GM12864 (cell line): ENCODE data around the gene SMIM12.

ENCODE experiments used
- DNase-seq: peaks from one replicate; pipeline ENCODE4 v3.0.0-alpha.2; 2011; ENCODE audit warnings: low read depth
- H3K4me3 ChIP-seq: 2 replicates; pipeline ENCODE4 v1.5.1; 2011; ENCODE audit warnings: mild to moderate bottlenecking, low read depth, low read length, control low read depth
- TF ChIP-seq, protein P1 (sequence below): IDR thresholded peaks from 2 replicates; pipeline ENCODE4 v1.5.1; 2011; ENCODE audit warnings: low read depth, mild to moderate bottlenecking, moderate library complexity, low read length, control low read depth, inconsistent platforms; ENCODE audit errors: missing control alignments

The SMIM12 gene

GRCh38 chr1:34867415-34867814 lies 7.9 kb upstream of the SMIM12 start:
- DNase-seq = no peak
- H3K4me3 ChIP-seq = no peak overlapping the region

GRCh38 chr1:34866762-34867109 lies 7.2 kb upstream of the SMIM12 start:
- peak overlapping the region; percentile 64 for H3K4me3 ChIP-seq
- TF ChIP-seq, protein P1, sequence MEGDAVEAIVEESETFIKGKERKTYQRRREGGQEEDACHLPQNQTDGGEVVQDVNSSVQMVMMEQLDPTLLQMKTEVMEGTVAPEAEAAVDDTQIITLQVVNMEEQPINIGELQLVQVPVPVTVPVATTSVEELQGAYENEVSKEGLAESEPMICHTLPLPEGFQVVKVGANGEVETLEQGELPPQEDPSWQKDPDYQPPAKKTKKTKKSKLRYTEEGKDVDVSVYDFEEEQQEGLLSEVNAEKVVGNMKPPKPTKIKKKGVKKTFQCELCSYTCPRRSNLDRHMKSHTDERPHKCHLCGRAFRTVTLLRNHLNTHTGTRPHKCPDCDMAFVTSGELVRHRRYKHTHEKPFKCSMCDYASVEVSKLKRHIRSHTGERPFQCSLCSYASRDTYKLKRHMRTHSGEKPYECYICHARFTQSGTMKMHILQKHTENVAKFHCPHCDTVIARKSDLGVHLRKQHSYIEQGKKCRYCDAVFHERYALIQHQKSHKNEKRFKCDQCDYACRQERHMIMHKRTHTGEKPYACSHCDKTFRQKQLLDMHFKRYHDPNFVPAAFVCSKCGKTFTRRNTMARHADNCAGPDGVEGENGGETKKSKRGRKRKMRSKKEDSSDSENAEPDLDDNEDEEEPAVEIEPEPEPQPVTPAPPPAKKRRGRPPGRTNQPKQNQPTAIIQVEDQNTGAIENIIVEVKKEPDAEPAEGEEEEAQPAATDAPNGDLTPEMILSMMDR = no peak
- DNase-seq = no peak

More at GRCh38 chr1:34867415-34867814, 7.9 kb upstream of the SMIM12 start:
- TF ChIP-seq, protein P1 = no peak

DNA sequence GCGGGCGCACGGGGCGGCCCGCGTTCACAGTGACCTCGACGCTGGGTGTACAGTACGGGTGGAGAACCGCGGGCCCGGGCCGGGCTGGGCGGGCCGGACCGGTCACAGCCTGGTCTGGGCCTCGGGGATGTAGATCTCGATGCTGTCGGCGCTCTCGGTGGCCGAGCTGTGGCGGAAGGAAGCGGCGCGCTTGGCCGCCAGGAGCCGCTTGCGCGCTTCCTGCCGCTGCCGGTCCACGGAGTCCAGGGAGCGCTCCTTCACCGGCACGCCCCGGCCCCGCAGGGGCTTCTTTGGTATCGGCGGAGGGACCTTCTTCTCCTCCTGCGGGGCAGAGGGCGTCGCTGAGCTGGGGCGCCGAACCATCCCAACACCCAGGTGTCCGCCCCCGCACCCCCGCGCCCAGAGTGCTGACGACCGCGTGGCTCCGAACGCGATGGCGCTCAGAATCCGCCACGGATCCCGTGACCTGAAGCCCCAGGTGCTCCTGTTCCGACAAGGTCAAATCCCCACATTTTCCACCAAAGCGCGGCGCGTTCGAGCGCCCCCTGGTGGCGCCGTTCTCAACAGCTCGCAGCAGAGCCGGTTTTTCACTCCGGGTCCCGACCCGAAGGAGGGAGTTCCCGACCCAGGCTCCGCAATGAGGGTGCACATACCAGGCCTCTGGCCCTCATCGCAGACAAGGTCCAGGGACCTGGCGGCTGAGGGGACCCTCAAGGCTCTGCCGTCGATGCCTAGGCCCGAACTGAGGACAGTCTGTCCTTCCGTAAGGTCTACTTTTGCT lies 6.6 kb upstream of the SMIM12 start:
- peak overlapping the region; percentile 64 for H3K4me3 ChIP-seq
- DNase-seq = peak; percentile 59
- TF ChIP-seq, protein P1 = peak; percentile 97

- TF ChIP-seq, protein P1 = no peak
- peak overlapping the region; percentile 64 for H3K4me3 ChIP-seq
- no peak for DNase-seq
Measured at GRCh38 chr1:34865573-34865972, 6.0 kb upstream of the SMIM12 start.

- no peak overlapping the region for H3K4me3 ChIP-seq
- TF ChIP-seq, protein P1 = no peak
- no peak for DNase-seq
Measured at GRCh38 chr1:34864759-34865158, 5.2 kb upstream of the SMIM12 start.

- H3K4me3 ChIP-seq = no peak overlapping the region
- no peak for DNase-seq
- TF ChIP-seq, protein P1 = no peak
Measured at GRCh38 chr1:34863501-34863900, 4.0 kb upstream of the SMIM12 start.

DNA sequence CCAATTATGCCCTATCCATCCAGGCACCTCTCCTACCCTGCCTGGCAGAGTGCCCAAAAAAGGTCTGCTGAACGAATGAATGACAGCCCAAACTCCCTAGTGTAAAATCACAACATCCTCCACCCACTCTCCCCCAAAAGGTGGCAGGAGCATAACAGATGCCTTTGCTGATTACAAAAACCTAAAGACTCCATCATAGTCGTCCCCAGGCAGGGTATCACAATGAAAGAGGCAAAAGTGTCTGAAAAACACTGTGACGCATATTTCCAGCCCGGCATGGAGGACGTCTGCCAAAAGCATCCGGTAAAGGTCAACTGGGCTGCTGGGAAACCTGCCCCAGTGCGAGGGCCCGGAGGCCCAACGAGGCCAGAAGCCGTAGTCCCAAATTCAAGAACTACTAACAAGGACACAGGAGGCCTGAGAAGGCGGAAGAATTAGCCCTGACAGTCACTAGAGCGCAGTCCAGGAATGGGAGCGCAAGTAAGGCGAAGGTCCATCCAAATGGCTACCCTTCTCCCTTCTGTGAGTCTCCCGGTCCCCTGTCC lies 576 bp downstream of the SMIM12 start:
- H3K4me3 ChIP-seq = peak overlapping the region; percentile 85
- DNase-seq = no peak
- TF ChIP-seq, protein P1 = no peak
